GM18511 (cell line): Measurements from ENCODE around the gene SERGEF.

Source experiments
- ATAC-seq: cut with Tn5 transposase; IDR thresholded peaks from one replicate; pipeline ENCODE4 v1.9.1; 2021; ENCODE audit warnings: mild to moderate bottlenecking, moderate library complexity; ENCODE audit not compliant: unreplicated experiment

Gene SERGEF

GRCh38 chr11:17954395-17955252 is 58.2 kb downstream of the SERGEF start:
- no peak for ATAC-seq

DNA sequence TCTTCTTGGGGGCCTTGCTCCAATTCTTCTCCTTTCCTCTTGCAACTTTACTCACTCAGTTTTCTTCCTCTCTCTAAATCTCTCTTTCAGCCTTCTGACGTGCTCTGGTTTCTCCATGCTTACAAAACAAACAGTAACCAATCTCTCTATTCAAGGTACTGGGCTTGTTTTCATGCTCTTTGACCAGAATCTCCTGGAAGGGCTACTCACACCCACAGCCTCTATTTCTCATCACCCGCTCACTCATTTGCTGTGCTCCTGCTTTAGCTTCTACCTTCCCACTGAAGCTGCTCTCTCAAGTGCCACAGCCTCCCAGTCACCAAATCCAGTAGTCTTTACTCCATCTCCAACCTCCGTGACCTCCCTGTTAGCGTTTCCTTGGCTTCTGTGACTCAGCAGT is 60.4 kb downstream of the SERGEF start:
- ATAC-seq, result no peak

GRCh38 chr11:17951685-17952388 is 61.0 kb downstream of the SERGEF start:
- ATAC-seq, result no peak

DNA sequence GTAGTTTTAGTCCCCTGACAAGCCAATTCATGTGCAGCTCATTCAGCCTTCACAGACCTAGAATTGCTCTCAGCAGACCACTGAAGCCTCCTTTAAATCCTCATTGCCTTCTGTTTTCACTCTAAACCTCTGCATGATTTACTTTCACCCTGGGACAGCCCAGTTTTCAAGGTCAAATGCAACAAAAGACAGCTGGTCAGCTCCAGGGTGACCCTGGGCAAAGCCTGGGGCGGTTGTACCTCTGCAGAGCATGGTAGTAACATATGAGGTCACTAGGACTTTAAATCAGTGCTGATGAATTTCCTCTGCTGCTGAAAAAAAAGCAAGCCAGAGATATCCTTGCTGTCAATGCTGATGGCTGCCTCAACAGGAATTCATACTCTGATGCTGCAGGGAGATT is 62.2 kb downstream of the SERGEF start:
- ATAC-seq, result no peak

GRCh38 chr11:17948296-17948695 is 64.6 kb downstream of the SERGEF start:
- no peak for ATAC-seq

GRCh38 chr11:17939542-17939941 is 73.3 kb downstream of the SERGEF start:
- ATAC-seq, result no peak

- no peak for ATAC-seq
These were observed 76.1 kb downstream of the SERGEF start for GRCh38 chr11:17936790-17937189.

DNA sequence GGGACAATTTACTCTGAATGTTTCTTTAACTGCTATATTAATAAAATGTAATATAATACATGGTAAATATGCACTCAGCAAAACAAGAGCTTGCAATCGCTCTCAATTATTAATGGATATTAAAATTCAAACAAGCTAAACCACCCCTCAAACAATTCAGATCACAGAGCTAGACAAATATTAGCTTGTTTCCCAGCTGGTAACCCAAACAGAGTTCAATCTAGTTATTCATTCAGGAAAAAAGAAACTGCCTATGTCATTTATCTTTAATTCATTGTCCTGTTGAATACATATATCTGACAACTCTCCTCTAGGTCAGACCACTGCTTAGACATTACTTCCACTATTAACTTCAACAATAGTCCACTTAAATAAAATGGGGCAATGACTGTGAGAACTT is 78.7 kb downstream of the SERGEF start:
- no peak for ATAC-seq

- no peak for ATAC-seq
These were observed 79.1 kb downstream of the SERGEF start for GRCh38 chr11:17933708-17934107.

- no peak for ATAC-seq
These were observed 80.4 kb downstream of the SERGEF start for GRCh38 chr11:17932472-17932871.

DNA sequence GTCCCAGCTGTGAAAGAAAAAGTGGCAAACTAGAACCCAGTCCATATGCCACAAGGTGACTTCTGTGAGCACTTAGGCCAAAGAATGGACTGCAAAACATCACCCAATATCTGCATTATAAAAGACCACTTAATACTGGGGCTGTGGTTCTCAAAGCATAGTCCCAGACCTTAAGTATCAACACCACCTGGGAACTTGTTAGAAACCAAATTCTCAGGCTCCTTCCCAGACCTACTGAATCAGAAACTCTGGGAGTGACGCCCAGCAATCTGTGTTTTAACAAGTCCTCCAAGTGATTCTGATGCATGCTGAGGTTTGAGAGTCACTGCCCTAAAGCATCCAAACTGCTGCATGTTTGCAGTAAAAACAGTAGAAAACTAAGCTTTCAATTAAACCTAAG is 81.3 kb downstream of the SERGEF start:
- no peak for ATAC-seq

- ATAC-seq, result no peak
These were observed 82.2 kb downstream of the SERGEF start for GRCh38 chr11:17930544-17931125.

DNA sequence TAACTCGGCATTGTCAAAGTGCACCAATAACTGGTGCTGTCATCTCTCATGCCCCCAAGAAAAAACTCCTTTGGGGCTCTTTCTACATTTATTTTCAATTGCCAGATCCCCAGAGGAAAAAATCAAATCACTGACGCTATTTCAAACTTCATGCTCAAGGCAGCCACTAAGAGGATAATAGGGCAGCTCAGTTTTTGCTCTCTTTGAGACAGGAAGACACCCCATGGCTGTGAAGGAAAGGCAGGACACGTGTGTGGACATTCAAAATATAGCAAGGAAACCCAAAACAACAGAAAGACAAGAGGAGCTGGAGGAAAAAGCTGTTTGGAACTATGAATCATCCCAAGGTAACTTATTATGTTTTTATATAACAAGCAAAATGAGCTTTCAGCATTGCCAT is 83.7 kb downstream of the SERGEF start:
- no peak for ATAC-seq

GRCh38 chr11:17927681-17928343 is 85.0 kb downstream of the SERGEF start:
- no peak for ATAC-seq

GRCh38 chr11:17927041-17927440 is 85.8 kb downstream of the SERGEF start:
- no peak for ATAC-seq

DNA sequence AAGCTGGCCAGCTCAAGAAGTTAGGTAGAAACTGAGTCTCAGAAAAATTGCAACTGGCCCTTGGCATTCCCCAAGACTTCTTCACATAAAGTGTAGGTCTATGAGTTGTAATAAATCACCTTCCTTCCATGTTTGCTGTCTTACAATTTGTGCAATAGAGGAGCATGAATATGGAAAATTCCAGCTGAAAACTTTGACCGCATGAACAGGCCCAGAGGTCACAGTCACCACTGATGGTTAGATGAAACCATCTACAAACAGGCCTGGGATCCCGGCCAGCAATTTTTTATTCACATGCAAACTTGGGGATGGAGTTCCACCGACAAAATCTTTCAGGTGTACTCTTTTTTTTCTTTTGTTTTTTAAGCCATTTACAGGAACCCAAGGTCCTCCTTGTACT is 88.1 kb downstream of the SERGEF start:
- ATAC-seq, result no peak

GRCh38 chr11:17923217-17923616 is 89.6 kb downstream of the SERGEF start:
- ATAC-seq, result no peak

- no peak for ATAC-seq
These were observed 90.4 kb downstream of the SERGEF start for GRCh38 chr11:17922416-17922788.

DNA sequence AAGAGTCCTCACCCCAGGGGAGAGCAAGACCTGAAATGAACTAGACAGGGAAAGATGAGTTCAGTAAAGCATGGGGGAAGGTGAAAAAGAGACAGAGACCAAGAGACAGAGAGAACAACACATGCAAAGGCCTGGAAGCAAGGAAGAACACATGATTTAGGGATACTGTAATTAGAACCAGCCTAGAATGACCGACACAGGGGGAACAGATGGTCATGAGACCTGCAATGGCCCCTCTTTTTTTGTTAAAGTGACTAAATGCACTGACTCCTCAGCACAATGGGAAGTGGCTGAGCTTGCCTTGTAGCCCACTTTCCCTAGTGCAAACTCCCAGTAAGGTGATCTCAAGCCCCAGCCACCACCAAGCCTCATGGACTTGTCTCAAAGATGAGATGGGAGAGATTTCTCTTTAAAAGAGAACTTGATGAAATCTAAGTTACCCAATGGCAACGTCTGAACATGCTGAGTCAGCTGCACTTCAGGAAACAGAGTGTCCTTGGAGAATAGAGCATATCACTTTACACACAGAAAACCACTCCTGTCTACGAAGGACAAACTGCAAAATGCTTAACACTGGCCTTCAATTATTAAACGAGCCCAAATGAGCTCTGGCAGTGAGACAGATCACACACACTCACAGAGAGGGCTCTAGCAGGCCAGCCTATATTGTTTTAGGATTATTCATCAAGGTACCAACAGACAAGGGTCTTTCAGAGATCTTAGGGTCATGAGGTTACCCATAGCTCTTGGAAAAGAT is 91.0 kb downstream of the SERGEF start:
- no peak for ATAC-seq

DNA sequence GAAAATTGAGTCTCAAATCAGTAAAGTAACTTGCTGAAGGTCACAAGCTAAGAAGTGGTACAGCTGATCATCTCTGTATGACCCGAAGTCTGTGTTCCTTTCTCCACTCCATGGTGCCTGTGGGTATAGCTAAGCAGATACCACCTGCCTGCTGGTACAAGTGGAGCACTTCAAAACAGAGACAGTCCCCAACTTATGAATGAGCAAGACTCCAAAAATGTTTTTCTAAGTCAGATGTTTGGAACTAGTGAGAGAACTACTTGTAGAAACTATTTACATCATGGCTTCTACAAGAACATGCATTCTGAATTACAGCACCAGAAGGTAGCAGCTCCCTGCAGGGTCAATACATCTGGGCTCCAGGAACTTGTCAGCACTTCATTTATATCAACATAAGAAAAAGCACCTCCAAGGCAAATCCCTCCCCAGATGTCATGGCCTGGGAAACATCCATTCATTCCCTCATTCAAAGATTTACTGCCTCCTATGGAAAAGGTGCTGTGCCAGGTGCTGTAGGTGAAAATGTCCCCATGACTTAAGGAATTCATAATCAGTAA is 94.7 kb downstream of the SERGEF start:
- no peak for ATAC-seq
